Measurements from ENCODE around the gene TMEM94. TPM values are rescaled to one million over a fixed set of nuclear protein-coding genes. Genes with fewer than 3 reads are reported as not detected.
A peak's percentile ranks its signal among the peaks of the same experiment; 100 is the strongest.
"Not testable (repeated sequence)": the region's sequence is repeated elsewhere in the genome, so short reads cannot be mapped to it uniquely, and the experiment has no call there.

TMEM94 gene
- total RNA-seq, 1 donor from 2014 or later, result 125 TPM

GRCh38 chr17:75430159-75430974 lies 26.1 kb upstream of the TMEM94 start:
- Histone ChIP-seq H3K4me3 (peak overlapping the region in 1 of 2 donors; percentile 6), H3K27ac (peak overlapping the region; percentile 84 to 89), H3K9me3 (no peaks in the 10 kb centered on the region), H3K4me1 (peaks cover 14 to 30% of the 10 kb centered on the region in 2 donors), H3K27me3 (no peaks in the 10 kb centered on the region), H3K36me3 (no peaks in the 10 kb centered on the region)
- intact Hi-C loops (cut with DNase I), result no loop called here
- DNase-seq (ENCODE audit: low spot score in 2 of 2), result no peak
- TF ChIP-seq CTCF (IDR thresholded peaks at IDR 0.05), result no peak

- DNase-seq (ENCODE audit: low spot score in 2 of 2), result no peak
- Histone ChIP-seq H3K27me3 (no peaks in the 10 kb centered on the region), H3K36me3 (no peaks in the 10 kb centered on the region), H3K4me3 (no peak overlapping the region), H3K4me1 (peaks cover 11 to 23% of the 10 kb centered on the region in 2 donors), H3K27ac (no peak overlapping the region), H3K9me3 (no peaks in the 10 kb centered on the region)
- intact Hi-C loops (cut with DNase I), result no loop called here
- TF ChIP-seq CTCF (IDR thresholded peaks at IDR 0.05), result no peak
Measured at GRCh38 chr17:75433218-75433783, 23.1 kb upstream of the TMEM94 start.

- intact Hi-C loops (cut with DNase I); H3K4me3 ChIP-seq; H3K9me3 ChIP-seq; H3K27me3 ChIP-seq; DNase-seq (ENCODE audit: low spot score in 2 of 2); H3K27ac ChIP-seq; H3K36me3 ChIP-seq: not testable (repeated sequence)
- peaks cover 3 to 13% of the 10 kb centered on the region in 2 donors for H3K4me1 ChIP-seq
Measured at GRCh38 chr17:75434433-75434832, 22.0 kb upstream of the TMEM94 start.

- DNase-seq (ENCODE audit: low spot score in 2 of 2); H3K9me3 ChIP-seq; H3K27ac ChIP-seq; H3K4me3 ChIP-seq; intact Hi-C loops (cut with DNase I); H3K27me3 ChIP-seq; H3K36me3 ChIP-seq: not testable (repeated sequence)
- H3K4me1 ChIP-seq, result peaks cover 0 to 11% of the 10 kb centered on the region in 2 donors
Measured at GRCh38 chr17:75437404-75437803, 19.0 kb upstream of the TMEM94 start.

GRCh38 chr17:75439287-75439686 lies 17.1 kb upstream of the TMEM94 start:
- peaks cover 7 to 27% of the 10 kb centered on the region in 2 donors for H3K4me1 ChIP-seq
- H3K36me3 ChIP-seq, result no peaks in the 10 kb centered on the region
- no peak overlapping the region for H3K4me3 ChIP-seq
- intact Hi-C loops (cut with DNase I), result no loop called here
- no peak overlapping the region for H3K27ac ChIP-seq
- no peaks in the 10 kb centered on the region for H3K27me3 ChIP-seq
- H3K9me3 ChIP-seq, result no peaks in the 10 kb centered on the region
- DNase-seq (ENCODE audit: low spot score in 2 of 2), result no peak
- TF ChIP-seq CTCF (IDR thresholded peaks at IDR 0.05), result no peak

GRCh38 chr17:75440738-75441448 lies 15.5 kb upstream of the TMEM94 start:
- intact Hi-C loops (cut with DNase I), result loop anchor here (5.0 kb wide), 1 partner anchor 36 kb away; no protein-coding TSS in a partner anchor
- Histone ChIP-seq H3K36me3 (no peaks in the 10 kb centered on the region), H3K4me1 (peaks cover 7 to 34% of the 10 kb centered on the region in 2 donors), H3K4me3 (no peak overlapping the region), H3K9me3 (no peaks in the 10 kb centered on the region), H3K27ac (peak overlapping the region; percentile 92 to 98), H3K27me3 (no peaks in the 10 kb centered on the region)
- no peak for DNase-seq (ENCODE audit: low spot score in 2 of 2)
- no peak for TF ChIP-seq CTCF (IDR thresholded peaks at IDR 0.05)
